H1 (cell line): ENCODE data around the gene CELA2A. TPM values are rescaled to one million over a fixed set of nuclear protein-coding genes. Genes with fewer than 3 reads are reported as not detected.

Experiments
- CTCF ChIA-PET: fragments of 300-600 bp; sonication (Branson Sonifier 250); formaldehyde crosslinking; loops from one replicate; lab custom pipeline; 2021; ENCODE audit not compliant: partially characterized antibody; lab: Charles Lee
- POLR2A ChIA-PET: fragments of 300-600 bp; sonication (Branson Sonifier 250); formaldehyde crosslinking; loops from one replicate; lab custom pipeline; 2021; ENCODE audit warnings: inconsistent platforms; ENCODE audit not compliant: partially characterized antibody; lab: Charles Lee
- DNase-seq, 2 experiments: peaks; one replicate each; pipeline versions ENCODE4 v3.0.0 to v3.0.0-alpha.2; 2010 to 2022; ENCODE audit warnings: low spot score in 2 of 2, low read depth in 1 of 2, mixed read lengths in 1 of 2
- FAIRE-seq: peaks from 2 replicates; lab custom pipeline; 2011; peaks lifted over from hg19 to GRCh38; lab: Jason Lieb, UNC
- H2AFZ ChIP-seq: 2 replicates; pipeline ENCODE4 v1.8.1; 2012; ENCODE audit warnings: low read length, inconsistent platforms
- H2AK5ac ChIP-seq: 2 replicates; pipeline ENCODE4 v1.6.1; 2013; ENCODE audit warnings: low read depth, low read length
- H2BK120ac ChIP-seq: replicated peaks from 2 replicates; pipeline ENCODE3; 2013; ENCODE audit warnings: low read depth, low read length, inconsistent platforms
- H2BK12ac ChIP-seq: 2 replicates; pipeline ENCODE4 v1.6.1; 2013; ENCODE audit warnings: low read depth, low read length
- H2BK15ac ChIP-seq: 2 replicates; pipeline ENCODE4 v1.6.1; 2013; ENCODE audit warnings: low read length
- H2BK20ac ChIP-seq: 2 replicates; pipeline ENCODE4 v1.6.1; 2013; ENCODE audit warnings: low read length
- H2BK5ac ChIP-seq: 2 replicates; pipeline ENCODE4 v1.6.1; 2013; ENCODE audit warnings: low read depth, low read length
- H3K14ac ChIP-seq: 2 replicates; pipeline ENCODE4 v1.6.1; 2013; ENCODE audit warnings: inconsistent platforms; ENCODE audit not compliant: insufficient read length
- H3K18ac ChIP-seq: 2 replicates; pipeline ENCODE4 v1.6.1; 2013; ENCODE audit warnings: low read length; ENCODE audit errors: extremely low read depth
- H3K23ac ChIP-seq: 2 replicates; pipeline ENCODE4 v1.6.1; 2013; ENCODE audit warnings: inconsistent platforms; ENCODE audit not compliant: insufficient read length
- H3K23me2 ChIP-seq: 2 replicates; pipeline ENCODE4 v1.6.1; 2013; ENCODE audit warnings: low read depth, low read length
- H3K27ac ChIP-seq: 2 replicates; pipeline ENCODE4 v1.6.1; 2011; ENCODE audit warnings: low read depth, low read length, inconsistent platforms
- H3K27me3 ChIP-seq, 4 experiments: replicated peaks in 1 of 4; 1 replicate in 1 of 4; 2 replicates in 3 of 4; pipeline versions ENCODE4 v1.6.1 to v1.8.1; 2011 to 2013; ENCODE audit warnings: low read length in 3 of 4, mild to moderate bottlenecking in 3 of 4, inconsistent platforms in 2 of 4, mixed read lengths in 2 of 4, moderate library complexity in 1 of 4; ENCODE audit not compliant: control insufficient read depth in 3 of 4, insufficient read depth in 3 of 4; ENCODE audit errors: extremely low read depth in 1 of 4
- H3K36me3 ChIP-seq, 4 experiments: 2 replicates each; pipeline versions ENCODE4 v1.6.1 to v1.8.1; 2011 to 2013; ENCODE audit warnings: mild to moderate bottlenecking in 4 of 4, low read length in 3 of 4, moderate library complexity in 2 of 4, control low read depth in 1 of 4, inconsistent platforms in 1 of 4; ENCODE audit not compliant: insufficient read depth in 4 of 4, control insufficient read depth in 2 of 4
- H3K4ac ChIP-seq: replicated peaks from 2 replicates; pipeline ENCODE3; 2013; ENCODE audit warnings: low read length, low read depth, mixed read lengths, inconsistent platforms; ENCODE audit not compliant: insufficient read length
- H3K4me1 ChIP-seq, 4 experiments: replicated peaks in 1 of 4; 1 replicate in 1 of 4; 2 replicates in 3 of 4; pipeline versions ENCODE4 v1.6.1 to v1.8.1; 2011 to 2013; ENCODE audit warnings: low read length in 3 of 4, inconsistent platforms in 2 of 4, mixed read lengths in 1 of 4; ENCODE audit not compliant: insufficient read depth in 4 of 4, control insufficient read depth in 3 of 4
- H3K4me2 ChIP-seq, 2 experiments: 2 replicates each; pipeline versions ENCODE4 v1.6.1 to v1.8.1; 2011 to 2013; ENCODE audit warnings: low read depth in 2 of 2, low read length in 2 of 2, control low read depth in 1 of 2, inconsistent platforms in 1 of 2, mild to moderate bottlenecking in 1 of 2; ENCODE audit not compliant: insufficient read depth in 1 of 2
- H3K4me3 ChIP-seq, 4 experiments: fragments of 200-600, 300-600 bp in 1 of 4; sonication (generic), shearing (Covaris generic), sonication (Bioruptor Twin) in 1 of 4; 2 replicates each; pipeline versions ENCODE4 v1.5.1 to v1.8.1; 2011 to 2016; ENCODE audit warnings: low read length in 4 of 4, low read depth in 3 of 4, control low read depth in 2 of 4, inconsistent platforms in 2 of 4, mild to moderate bottlenecking in 2 of 4, mixed read lengths in 1 of 4, moderate library complexity in 1 of 4; ENCODE audit not compliant: insufficient read depth in 2 of 4; ENCODE audit errors: extremely low read depth in 1 of 4
- H3K56ac ChIP-seq: replicated peaks from 2 replicates; pipeline ENCODE3; 2013; ENCODE audit warnings: low read depth, mild to moderate bottlenecking, mixed read lengths, low read length, inconsistent platforms; ENCODE audit not compliant: insufficient read length
- H3K79me1 ChIP-seq: 2 replicates; pipeline ENCODE4 v1.6.1; 2013; ENCODE audit warnings: low read depth, low read length, control low read depth
- H3K79me2 ChIP-seq, 2 experiments: 2 replicates each; pipeline versions ENCODE4 v1.6.1 to v1.8.1; 2012 to 2013; ENCODE audit warnings: low read length in 2 of 2, mild to moderate bottlenecking in 2 of 2, inconsistent platforms in 1 of 2; ENCODE audit not compliant: insufficient read depth in 2 of 2, control insufficient read depth in 1 of 2
- H3K9ac ChIP-seq, 4 experiments: replicated peaks in 1 of 4; 1 replicate in 1 of 4; 2 replicates in 3 of 4; pipeline versions ENCODE4 v1.6.1 to v1.8.1; 2011 to 2013; ENCODE audit warnings: low read depth in 3 of 4, low read length in 3 of 4, control low read depth in 2 of 4, mild to moderate bottlenecking in 2 of 4, moderate library complexity in 2 of 4, inconsistent platforms in 1 of 4; ENCODE audit errors: extremely low read depth in 1 of 4
- H3K9me3 ChIP-seq, 2 experiments: 2 replicates each; pipeline versions ENCODE4 v1.6.1 to v1.8.1; 2012 to 2013; ENCODE audit warnings: mild to moderate bottlenecking in 2 of 2, moderate library complexity in 2 of 2, control low read depth in 1 of 2, inconsistent platforms in 1 of 2, low read depth in 1 of 2, low read length in 1 of 2, mixed read lengths in 1 of 2; ENCODE audit not compliant: insufficient read depth in 2 of 2
- H4K20me1 ChIP-seq, 2 experiments: replicated peaks in 1 of 2; 2 replicates each; pipeline versions ENCODE3 to v1.8.1; 2011 to 2013; ENCODE audit warnings: inconsistent platforms in 2 of 2, low read length in 2 of 2, mild to moderate bottlenecking in 1 of 2; ENCODE audit not compliant: insufficient read depth in 2 of 2, control insufficient read depth in 1 of 2
- H4K5ac ChIP-seq: 2 replicates; pipeline ENCODE4 v1.6.1; 2013; ENCODE audit warnings: low read length, low read depth, mixed read lengths, inconsistent platforms; ENCODE audit not compliant: insufficient read length
- H4K8ac ChIP-seq: 2 replicates; pipeline ENCODE4 v1.8.0; 2013; ENCODE audit warnings: mild to moderate bottlenecking, moderate library complexity, low read length, inconsistent platforms; ENCODE audit not compliant: insufficient read depth; ENCODE audit errors: extremely low read depth
- H4K91ac ChIP-seq: replicated peaks from 2 replicates; pipeline ENCODE3; 2013; ENCODE audit warnings: low read length, mixed read lengths, inconsistent platforms; ENCODE audit not compliant: insufficient read length
- ATF2 ChIP-seq: IDR thresholded peaks from 2 replicates; pipeline ENCODE4 v1.6.1; 2012; ENCODE audit warnings: low read length, inconsistent platforms
- CBX8 ChIP-seq: fragments of 300-800, 300-1000 bp; sonication (generic); IDR thresholded peaks from 2 replicates; pipeline ENCODE4 v1.7.1; 2016; ENCODE audit warnings: low read depth, low read length, borderline replicate concordance
- CHD1 ChIP-seq: IDR thresholded peaks from 2 replicates; pipeline ENCODE4 v1.6.1; 2012; ENCODE audit warnings: low read depth, low read length, improper control_type of control experiment
- EGR1 ChIP-seq: IDR thresholded peaks from 2 replicates; pipeline ENCODE4 v1.6.1; 2011; ENCODE audit warnings: low read depth, low read length, borderline replicate concordance
- GTF2F1 ChIP-seq: IDR thresholded peaks from 2 replicates; pipeline ENCODE4 v1.6.1; 2012; ENCODE audit warnings: low read depth, low read length, improper control_type of control experiment, borderline replicate concordance
- JUN ChIP-seq: IDR thresholded peaks from 2 replicates; pipeline ENCODE4 v1.6.1; 2011; ENCODE audit warnings: low read depth, mild to moderate bottlenecking, improper control_type of control experiment, low read length
- MAX ChIP-seq: IDR thresholded peaks from 2 replicates; pipeline ENCODE4 v1.6.1; 2012; ENCODE audit warnings: inconsistent platforms
- POLR2A ChIP-seq, 2 experiments: IDR thresholded peaks; 1 replicate in 1 of 2; 2 replicates in 1 of 2; pipeline ENCODE4 v1.6.1; 2011; ENCODE audit warnings: low read depth in 2 of 2, low read length in 2 of 2, mild to moderate bottlenecking in 2 of 2; ENCODE audit errors: control extremely low read depth in 1 of 2
- POLR2AphosphoS5 ChIP-seq: IDR thresholded peaks from 2 replicates; pipeline ENCODE4 v1.6.1; 2011; ENCODE audit warnings: low read depth, low read length
- RFX5 ChIP-seq: IDR thresholded peaks from 2 replicates; pipeline ENCODE4 v1.6.1; 2011; ENCODE audit warnings: low read depth, low read length, improper control_type of control experiment, borderline replicate concordance
- SAP30 ChIP-seq: fragments of 300-600 bp; sonication (generic); IDR thresholded peaks from 2 replicates; pipeline ENCODE4 v1.7.1; 2012; ENCODE audit warnings: low read length, moderate library complexity, mild to moderate bottlenecking, inconsistent platforms; ENCODE audit not compliant: insufficient read depth, insufficient replicate concordance
- SIN3A ChIP-seq, 2 experiments: IDR thresholded peaks in 1 of 2; conservative IDR thresholded peaks in 1 of 2; 2 replicates each; pipeline ENCODE4 v1.6.1; 2011 to 2012; ENCODE audit warnings: low read length in 2 of 2, improper control_type of control experiment in 1 of 2, low read depth in 1 of 2, mild to moderate bottlenecking in 1 of 2
- WGBS, 2 experiments: shearing (Covaris generic) in 1 of 2; methylation state at CpG; one replicate each; pipeline versions ENCODE4 v1.1.6 to v1.1.7; 2013 to 2015; ENCODE audit warnings: low lambda C conversion rate in 2 of 2, mixed read lengths in 2 of 2, inconsistent platforms in 1 of 2, low coverage in 1 of 2, missing lambda C conversion rate in 1 of 2; ENCODE audit not compliant: insufficient replicate concordance in 2 of 2, insufficient coverage in 1 of 2, insufficient read length in 1 of 2; ENCODE audit errors: extremely low coverage in 1 of 2, missing lambda C conversion rate in 1 of 2; 5-methylcytosine and 5-hydroxymethylcytosine counted together
- polyA plus RNA-seq, 7 experiments: library from polyadenylated mRNA; depleted of rRNA in 3 of 7; stranded (reverse) in 5 of 7; unstranded in 2 of 7; fragments of >200 nt in 5 of 7; fragments of 200-250 nt in 2 of 7; gene quantifications; 1 replicate in 5 of 7; 2 replicates in 1 of 7; 4 replicates in 1 of 7; pipeline versions ENCODE4 v1.2.1 to v1.2.3, GENCODE V29; 2011 to 2013; ENCODE audit warnings: missing spikeins in 2 of 7, mixed read lengths in 2 of 7
- total RNA-seq: library from RNA; stranded (reverse); fragmentation: NEBNext Ultra II Directional; extraction: Animal tissue kit (Norgen Biotek cat#: 25700); gene quantifications from 2 replicates; pipeline ENCODE4 v1.2.1, GENCODE V29; 2021

The CELA2A gene
- total and polyA plus RNA-seq, 2 of the 8 experiments (the other 6 are each of a cell fraction or from before 2014, with no cell fraction given), result not detected

GRCh38 chr1:15443281-15443680 is 13.3 kb upstream of the CELA2A start:
- no peak for FAIRE-seq
- H2BK15ac ChIP-seq, result no peak overlapping the region
- POLR2A ChIA-PET, result no interaction called here
- no peak for TF ChIP-seq MAX
- TF ChIP-seq EGR1, result no peak
- no peak for TF ChIP-seq GTF2F1
- no peak for TF ChIP-seq RFX5
- no peak for TF ChIP-seq POLR2AphosphoS5
- TF ChIP-seq POLR2A (IDR thresholded peaks at IDR 0.05; ENCODE audit: control extremely low read depth in 1 of 2, low read depth in 2 of 2, low read length in 2 of 2), result no peak
- TF ChIP-seq CHD1, result no peak
- no peak for TF ChIP-seq CBX8
- no peak for TF ChIP-seq ATF2
- no peak for TF ChIP-seq JUN
- TF ChIP-seq SAP30, result no peak
- TF ChIP-seq SIN3A (conservative IDR thresholded peaks at IDR 0.05 in 1 of 2, IDR thresholded peaks at IDR 0.05 in 1 of 2; ENCODE audit: low read depth in 1 of 2, low read length in 2 of 2), result no peak

More at GRCh38 chr1:15443281-15443680, 13.3 kb upstream of the CELA2A start:
- no peak overlapping the region for H3K4me3 ChIP-seq
- no peak overlapping the region for H4K5ac ChIP-seq
- H2AFZ ChIP-seq, result no peak overlapping the region
- no peaks in the 10 kb centered on the region for H4K20me1 ChIP-seq
- H3K9ac ChIP-seq, result no peak overlapping the region
- no peaks in the 10 kb centered on the region for H3K79me1 ChIP-seq
- H3K27me3 ChIP-seq, result no peaks in the 10 kb centered on the region
- DNase-seq, result no peak
- H3K23me2 ChIP-seq, result no peaks in the 10 kb centered on the region; the same call in 1 of the 2 replicates
- WGBS, 2 experiments, result 85% methylated on average over 5 of the region's 5 CpGs; no CpG with 5 or more reads in 1 of the 2 experiments
- H2BK12ac ChIP-seq, result no peak overlapping the region
- no peak overlapping the region for H3K4me2 ChIP-seq
- H4K8ac ChIP-seq, result no peak overlapping the region
- H2BK5ac ChIP-seq, result no peak overlapping the region
- no peak overlapping the region for H2BK120ac ChIP-seq
- no peaks in the 10 kb centered on the region for H3K9me3 ChIP-seq
- no peaks in the 10 kb centered on the region for H3K4me1 ChIP-seq
- H3K79me2 ChIP-seq, result no peaks in the 10 kb centered on the region
- no peak overlapping the region for H3K14ac ChIP-seq
- no peak overlapping the region for H3K18ac ChIP-seq
- no peak overlapping the region for H3K4ac ChIP-seq
- no peak overlapping the region for H4K91ac ChIP-seq
- CTCF ChIA-PET, result interaction anchor here (0.5 to 2.2 kb wide), 5 partner anchors 8 to 152 kb away, joined by 3 to 6 read pairs (median 3); no protein-coding TSS in a partner anchor
- no peak overlapping the region for H3K56ac ChIP-seq
- H3K23ac ChIP-seq, result no peak overlapping the region
- H3K27ac ChIP-seq, result no peak overlapping the region
- H2AK5ac ChIP-seq, result no peak overlapping the region
- H3K36me3 ChIP-seq, result no peaks in the 10 kb centered on the region
- no peak overlapping the region for H2BK20ac ChIP-seq
